Liver (tissue), 2 donors: Measurements from ENCODE around the gene ECSCR.

Source experiments
- REST ChIP-seq: IDR thresholded peaks from 2 replicates; pipeline ENCODE4 v1.6.1; 2016; ENCODE audit warnings: antibody characterized with exemption, mild to moderate bottlenecking
- TF ChIP-seq, protein P1 (sequence below): fragments of 150-350 bp; IDR thresholded peaks from 2 replicates; pipeline ENCODE4 v1.5.1; 2017; ENCODE audit warnings: improper control_type of control experiment, low read depth, low read length; ENCODE audit not compliant: missing input control
- donor health status: healthy.

DNA sequence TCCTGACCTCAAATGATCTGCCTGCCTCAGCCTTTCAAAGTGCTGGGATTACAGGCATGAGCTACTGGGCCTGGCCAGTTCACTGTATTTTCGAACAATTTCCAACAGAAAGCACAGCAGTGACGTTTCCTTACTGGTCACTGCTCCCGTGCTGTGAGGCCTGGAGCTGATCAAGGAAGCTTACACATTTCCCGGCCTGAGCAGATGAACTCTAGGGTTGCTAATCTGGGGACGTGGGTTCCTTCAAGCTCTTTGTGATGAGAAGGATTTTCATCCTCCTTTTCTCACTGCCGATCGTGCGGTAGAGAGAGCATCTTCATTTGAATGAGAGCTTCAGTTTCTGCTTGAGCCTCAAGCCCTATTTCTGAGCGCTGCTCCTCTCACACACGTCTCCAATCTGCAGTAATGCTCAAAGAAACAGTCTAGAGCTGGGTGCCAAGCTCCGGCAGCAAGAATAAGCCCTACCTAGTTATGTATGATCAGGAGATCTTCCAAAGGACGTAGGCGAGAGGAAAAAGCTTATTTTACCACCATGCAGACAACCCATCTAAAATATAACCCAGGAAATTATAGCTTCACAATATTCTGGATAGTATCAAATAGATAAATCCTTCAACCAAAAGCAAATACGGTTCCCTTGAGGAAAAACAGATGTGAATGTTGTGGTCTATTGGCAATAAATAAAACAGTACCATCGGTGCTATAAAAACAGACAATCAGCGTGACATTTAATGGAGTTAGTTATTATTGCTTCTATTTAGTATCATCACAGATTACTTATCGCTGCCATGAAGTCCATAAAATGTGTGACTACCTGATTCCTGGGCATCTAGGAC is 51.3 kb downstream of the ECSCR start:
- TF ChIP-seq, protein P1, sequence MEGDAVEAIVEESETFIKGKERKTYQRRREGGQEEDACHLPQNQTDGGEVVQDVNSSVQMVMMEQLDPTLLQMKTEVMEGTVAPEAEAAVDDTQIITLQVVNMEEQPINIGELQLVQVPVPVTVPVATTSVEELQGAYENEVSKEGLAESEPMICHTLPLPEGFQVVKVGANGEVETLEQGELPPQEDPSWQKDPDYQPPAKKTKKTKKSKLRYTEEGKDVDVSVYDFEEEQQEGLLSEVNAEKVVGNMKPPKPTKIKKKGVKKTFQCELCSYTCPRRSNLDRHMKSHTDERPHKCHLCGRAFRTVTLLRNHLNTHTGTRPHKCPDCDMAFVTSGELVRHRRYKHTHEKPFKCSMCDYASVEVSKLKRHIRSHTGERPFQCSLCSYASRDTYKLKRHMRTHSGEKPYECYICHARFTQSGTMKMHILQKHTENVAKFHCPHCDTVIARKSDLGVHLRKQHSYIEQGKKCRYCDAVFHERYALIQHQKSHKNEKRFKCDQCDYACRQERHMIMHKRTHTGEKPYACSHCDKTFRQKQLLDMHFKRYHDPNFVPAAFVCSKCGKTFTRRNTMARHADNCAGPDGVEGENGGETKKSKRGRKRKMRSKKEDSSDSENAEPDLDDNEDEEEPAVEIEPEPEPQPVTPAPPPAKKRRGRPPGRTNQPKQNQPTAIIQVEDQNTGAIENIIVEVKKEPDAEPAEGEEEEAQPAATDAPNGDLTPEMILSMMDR = no peak
- TF ChIP-seq REST = no peak
